Panc1 (cell line): ENCODE results near the gene NQO1. TPM values are rescaled to one million over a fixed set of nuclear protein-coding genes. Genes with fewer than 3 reads are reported as not detected.
A peak's percentile ranks its signal among the peaks of the same experiment; 100 is the strongest.

Experiments
- ATAC-seq: fragments of 200-7000 bp; cut with Tn5 transposase; 2 replicates; pipeline ENCODE4 v1.9.1; 2020; ENCODE audit warnings: mild to moderate bottlenecking, moderate library complexity
- BruUV-seq: library from RNA; stranded (reverse); fragments of 400-500 nt; replicated peaks from 2 replicates; lab custom pipeline; 2021; lab: Mats Ljungman, UMichigan
- CTCF ChIA-PET: fragments of 300-600 bp; sonication (Branson Sonifier 250); formaldehyde crosslinking; loops from one replicate; lab custom pipeline; 2022; ENCODE audit warnings: antibody characterized with exemption; lab: Charles Lee
- POLR2A ChIA-PET: fragments of 300-600 bp; sonication (Branson Sonifier 250); formaldehyde crosslinking; loops from one replicate; lab custom pipeline; 2022; ENCODE audit warnings: antibody characterized with exemption; lab: Charles Lee
- DNase-seq: peaks from one replicate; pipeline ENCODE4 v3.0.0-alpha.2; 2010; ENCODE audit warnings: low read depth, low spot score
- H3K27ac ChIP-seq: 2 replicates; pipeline ENCODE4 v1.5.1; 2011; ENCODE audit warnings: mild to moderate bottlenecking, low read length, inconsistent platforms
- H3K27me3 ChIP-seq: fragments of 200-500 bp; sonication (Bioruptor generic); 2 replicates; pipeline ENCODE4 v1.6.0; 2014; ENCODE audit warnings: low read length, inconsistent platforms; ENCODE audit not compliant: control insufficient read depth, insufficient read depth
- H3K36me3 ChIP-seq: fragments of 200-500 bp; sonication (Bioruptor generic); 2 replicates; pipeline ENCODE4 v1.5.1; 2014; ENCODE audit warnings: inconsistent platforms, mild to moderate bottlenecking, low read length, moderate library complexity; ENCODE audit not compliant: control insufficient read depth, insufficient read depth
- H3K4me1 ChIP-seq: 2 replicates; pipeline ENCODE4 v1.5.1; 2011; ENCODE audit warnings: inconsistent platforms, mild to moderate bottlenecking, low read length, moderate library complexity; ENCODE audit not compliant: control insufficient read depth, insufficient read depth
- H3K4me3 ChIP-seq, 2 experiments: 2 replicates each; pipeline ENCODE4 v1.5.1; 2011 to 2012; ENCODE audit warnings: low read depth in 2 of 2, low read length in 2 of 2, mild to moderate bottlenecking in 2 of 2, inconsistent platforms in 1 of 2, moderate library complexity in 1 of 2
- H3K9me3 ChIP-seq: fragments of 200-500 bp; sonication (Bioruptor generic); 2 replicates; pipeline ENCODE4 v1.5.1; 2014; ENCODE audit warnings: low read depth, mild to moderate bottlenecking, inconsistent platforms, low read length, moderate library complexity; ENCODE audit not compliant: control insufficient read depth, insufficient read depth
- POLR2AphosphoS5 ChIP-seq: IDR thresholded peaks from 2 replicates; pipeline ENCODE4 v1.6.1; 2012; ENCODE audit warnings: mild to moderate bottlenecking, low read depth, low read length, moderate library complexity
- SIN3A ChIP-seq: IDR thresholded peaks from 2 replicates; pipeline ENCODE4 v1.6.1; 2012; ENCODE audit warnings: low read depth, mild to moderate bottlenecking, low read length, moderate library complexity, borderline replicate concordance; ENCODE audit not compliant: insufficient read depth
- TCF7L2 ChIP-seq: IDR thresholded peaks from 2 replicates; pipeline ENCODE4 v1.6.1; 2011; ENCODE audit warnings: mild to moderate bottlenecking, low read depth, low read length, inconsistent platforms
- in situ Hi-C: cut with HindIII; loops from 2 replicates; pipeline ENCODE4 v1.10.0; 2016; ENCODE audit warnings: low sequenced_read_pairs, low pct_unique_long_range_greater_than_20kb
- intact Hi-C: fragments of 100-400 bp; cut with micrococcal nuclease; formaldehyde crosslinking; loops from one replicate; pipeline ENCODE4 v1.10.0; 2022; ENCODE audit not compliant: unreplicated experiment
- total RNA-seq: library from RNA; stranded (reverse); gene quantifications from one replicate; pipeline ENCODE4 v1.2.1, GENCODE V29; 2021; ENCODE audit not compliant: unreplicated experiment
- TF ChIP-seq, protein P1 (sequence below), 2 experiments: IDR thresholded peaks; 2 replicates each; pipeline ENCODE4 v1.6.1; 2011 to 2012; ENCODE audit warnings: low read depth in 2 of 2, control low read depth in 1 of 2, low read length in 1 of 2, mild to moderate bottlenecking in 1 of 2, moderate library complexity in 1 of 2; ENCODE audit not compliant: insufficient read depth in 1 of 2
- TF ChIP-seq, protein P2 (sequence below): fragments of 450-650 bp; IDR thresholded peaks from 2 replicates; pipeline ENCODE4 v1.5.1; 2017; ENCODE audit warnings: mild to moderate bottlenecking

NQO1 gene
- total RNA-seq, 1 experiment from 2014 or later: 147 TPM

DNA sequence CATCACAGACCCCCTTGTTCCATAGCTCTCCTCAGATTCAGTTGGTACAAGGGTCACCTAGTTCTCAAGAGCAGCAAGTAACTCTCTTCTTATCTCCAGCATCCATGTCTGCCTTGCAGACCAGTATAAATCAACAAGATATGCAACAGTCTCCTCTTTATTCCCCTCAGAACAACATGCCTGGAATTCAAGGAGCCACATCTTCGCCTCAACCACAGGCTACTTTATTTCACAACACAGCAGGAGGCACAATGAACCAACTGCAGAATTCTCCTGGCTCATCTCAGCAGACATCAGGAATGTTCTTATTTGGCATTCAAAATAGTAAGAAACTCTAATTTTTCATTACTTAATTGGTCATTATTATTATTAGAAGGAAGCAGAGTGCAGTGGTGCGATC lies 32.4 kb downstream of the NQO1 start:
- in situ Hi-C loops: no loop called here
- ChIA-PET CTCF (no interaction called here), POLR2A (no interaction called here)
- TF ChIP-seq, protein P1, sequence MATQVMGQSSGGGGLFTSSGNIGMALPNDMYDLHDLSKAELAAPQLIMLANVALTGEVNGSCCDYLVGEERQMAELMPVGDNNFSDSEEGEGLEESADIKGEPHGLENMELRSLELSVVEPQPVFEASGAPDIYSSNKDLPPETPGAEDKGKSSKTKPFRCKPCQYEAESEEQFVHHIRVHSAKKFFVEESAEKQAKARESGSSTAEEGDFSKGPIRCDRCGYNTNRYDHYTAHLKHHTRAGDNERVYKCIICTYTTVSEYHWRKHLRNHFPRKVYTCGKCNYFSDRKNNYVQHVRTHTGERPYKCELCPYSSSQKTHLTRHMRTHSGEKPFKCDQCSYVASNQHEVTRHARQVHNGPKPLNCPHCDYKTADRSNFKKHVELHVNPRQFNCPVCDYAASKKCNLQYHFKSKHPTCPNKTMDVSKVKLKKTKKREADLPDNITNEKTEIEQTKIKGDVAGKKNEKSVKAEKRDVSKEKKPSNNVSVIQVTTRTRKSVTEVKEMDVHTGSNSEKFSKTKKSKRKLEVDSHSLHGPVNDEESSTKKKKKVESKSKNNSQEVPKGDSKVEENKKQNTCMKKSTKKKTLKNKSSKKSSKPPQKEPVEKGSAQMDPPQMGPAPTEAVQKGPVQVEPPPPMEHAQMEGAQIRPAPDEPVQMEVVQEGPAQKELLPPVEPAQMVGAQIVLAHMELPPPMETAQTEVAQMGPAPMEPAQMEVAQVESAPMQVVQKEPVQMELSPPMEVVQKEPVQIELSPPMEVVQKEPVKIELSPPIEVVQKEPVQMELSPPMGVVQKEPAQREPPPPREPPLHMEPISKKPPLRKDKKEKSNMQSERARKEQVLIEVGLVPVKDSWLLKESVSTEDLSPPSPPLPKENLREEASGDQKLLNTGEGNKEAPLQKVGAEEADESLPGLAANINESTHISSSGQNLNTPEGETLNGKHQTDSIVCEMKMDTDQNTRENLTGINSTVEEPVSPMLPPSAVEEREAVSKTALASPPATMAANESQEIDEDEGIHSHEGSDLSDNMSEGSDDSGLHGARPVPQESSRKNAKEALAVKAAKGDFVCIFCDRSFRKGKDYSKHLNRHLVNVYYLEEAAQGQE (IDR thresholded peaks at IDR 0.05; ENCODE audit: insufficient read depth in 1 of 2, low read depth in 2 of 2, low read length in 1 of 2): no peak
- TF ChIP-seq POLR2AphosphoS5: no peak
- no peak for TF ChIP-seq TCF7L2
- TF ChIP-seq, protein P2, sequence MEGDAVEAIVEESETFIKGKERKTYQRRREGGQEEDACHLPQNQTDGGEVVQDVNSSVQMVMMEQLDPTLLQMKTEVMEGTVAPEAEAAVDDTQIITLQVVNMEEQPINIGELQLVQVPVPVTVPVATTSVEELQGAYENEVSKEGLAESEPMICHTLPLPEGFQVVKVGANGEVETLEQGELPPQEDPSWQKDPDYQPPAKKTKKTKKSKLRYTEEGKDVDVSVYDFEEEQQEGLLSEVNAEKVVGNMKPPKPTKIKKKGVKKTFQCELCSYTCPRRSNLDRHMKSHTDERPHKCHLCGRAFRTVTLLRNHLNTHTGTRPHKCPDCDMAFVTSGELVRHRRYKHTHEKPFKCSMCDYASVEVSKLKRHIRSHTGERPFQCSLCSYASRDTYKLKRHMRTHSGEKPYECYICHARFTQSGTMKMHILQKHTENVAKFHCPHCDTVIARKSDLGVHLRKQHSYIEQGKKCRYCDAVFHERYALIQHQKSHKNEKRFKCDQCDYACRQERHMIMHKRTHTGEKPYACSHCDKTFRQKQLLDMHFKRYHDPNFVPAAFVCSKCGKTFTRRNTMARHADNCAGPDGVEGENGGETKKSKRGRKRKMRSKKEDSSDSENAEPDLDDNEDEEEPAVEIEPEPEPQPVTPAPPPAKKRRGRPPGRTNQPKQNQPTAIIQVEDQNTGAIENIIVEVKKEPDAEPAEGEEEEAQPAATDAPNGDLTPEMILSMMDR: no peak
- no peak for TF ChIP-seq SIN3A
- H3K4me1 ChIP-seq: 0 out of 2 replicates have a peak, but pooled peaks cover 3% of the 10 kb centered on the region
- intact Hi-C loops: no loop called here
- BruUV-seq: no TSS peak
- H3K4me3 ChIP-seq: no peak overlapping the region
- ATAC-seq (no peak), DNase-seq (no peak)
- no peaks in the 10 kb centered on the region for H3K27me3 ChIP-seq
- no peak overlapping the region for H3K27ac ChIP-seq
- peaks cover 50% of the 10 kb centered on the region for H3K36me3 ChIP-seq
- H3K9me3 ChIP-seq: no peaks in the 10 kb centered on the region

DNA sequence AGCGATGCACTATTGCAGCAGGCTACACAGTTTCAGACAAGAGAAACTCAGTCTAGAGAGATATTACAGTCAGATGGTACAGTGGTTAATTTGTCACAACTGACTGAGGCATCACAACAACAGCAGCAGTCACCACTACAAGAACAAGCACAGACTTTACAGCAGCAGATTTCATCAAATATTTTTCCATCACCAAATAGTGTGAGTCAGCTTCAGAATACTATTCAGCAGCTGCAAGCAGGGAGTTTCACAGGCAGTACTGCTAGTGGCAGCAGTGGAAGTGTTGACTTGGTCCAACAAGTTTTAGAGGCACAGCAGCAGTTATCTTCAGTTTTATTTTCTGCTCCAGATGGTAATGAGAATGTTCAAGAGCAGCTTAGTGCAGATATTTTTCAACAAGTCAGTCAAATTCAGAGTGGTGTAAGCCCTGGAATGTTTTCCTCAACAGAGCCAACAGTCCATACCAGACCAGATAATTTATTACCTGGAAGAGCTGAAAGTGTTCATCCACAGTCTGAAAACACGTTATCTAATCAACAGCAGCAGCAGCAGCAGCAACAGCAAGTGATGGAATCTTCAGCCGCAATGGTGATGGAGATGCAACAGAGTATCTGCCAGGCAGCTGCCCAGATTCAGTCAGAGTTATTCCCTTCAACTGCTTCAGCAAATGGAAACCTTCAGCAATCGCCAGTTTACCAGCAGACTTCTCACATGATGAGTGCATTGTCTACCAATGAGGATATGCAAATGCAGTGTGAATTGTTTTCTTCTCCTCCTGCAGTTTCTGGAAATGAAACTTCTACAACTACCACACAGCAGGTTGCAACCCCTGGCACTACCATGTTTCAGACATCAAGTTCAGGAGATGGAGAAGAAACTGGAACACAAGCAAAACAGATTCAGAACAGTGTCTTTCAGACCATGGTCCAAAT lies 34.1 kb downstream of the NQO1 start:
- Histone ChIP-seq H3K36me3 (peaks cover 36% of the 10 kb centered on the region), H3K27me3 (no peaks in the 10 kb centered on the region), H3K4me3 (no peak overlapping the region), H3K9me3 (no peaks in the 10 kb centered on the region), H3K4me1 (0 out of 2 replicates have a peak, but pooled peaks cover 3% of the 10 kb centered on the region), H3K27ac (0 out of 2 replicates have a peak overlapping the region, but pooled peaks have one; percentile 9)
- CTCF ChIA-PET: no interaction called here
- POLR2A ChIA-PET: no interaction called here
- BruUV-seq: no TSS peak
- ATAC-seq (no peak), DNase-seq (no peak)
- in situ Hi-C loops (no loop called here), intact Hi-C loops (no loop called here)
- TF ChIP-seq, protein P2: no peak
- TF ChIP-seq TCF7L2 (no peak), POLR2AphosphoS5 (no peak), SIN3A (no peak)
- TF ChIP-seq, protein P1 (IDR thresholded peaks at IDR 0.05; ENCODE audit: insufficient read depth in 1 of 2, low read depth in 2 of 2, low read length in 1 of 2): no peak
